ENCODE results near the gene TNFAIP8L2.

The TNFAIP8L2 gene

DNA sequence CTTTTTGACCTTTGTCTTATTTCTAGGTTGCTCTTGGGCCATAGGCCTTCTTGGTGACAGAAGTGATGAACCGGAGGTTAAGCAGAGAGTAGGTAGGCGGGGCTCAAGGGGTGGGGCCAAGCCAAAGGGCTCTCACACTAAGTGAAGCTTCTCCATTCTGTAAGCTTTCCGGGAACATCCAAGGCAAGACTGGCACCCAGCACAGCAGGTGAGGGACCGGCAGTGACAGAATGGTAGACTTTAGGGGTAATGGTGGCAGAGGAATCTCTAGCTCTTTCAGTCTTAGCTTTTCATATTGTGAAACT, at the start of gene TNFAIP8L2:
Gene TNFAIP8L2 (plus strand): TSS at position 135 of the 305 bp plus-strand sequence. CDS start 2,049 bp downstream, outside the sequence.
- no peak for DNase-seq

DNA sequence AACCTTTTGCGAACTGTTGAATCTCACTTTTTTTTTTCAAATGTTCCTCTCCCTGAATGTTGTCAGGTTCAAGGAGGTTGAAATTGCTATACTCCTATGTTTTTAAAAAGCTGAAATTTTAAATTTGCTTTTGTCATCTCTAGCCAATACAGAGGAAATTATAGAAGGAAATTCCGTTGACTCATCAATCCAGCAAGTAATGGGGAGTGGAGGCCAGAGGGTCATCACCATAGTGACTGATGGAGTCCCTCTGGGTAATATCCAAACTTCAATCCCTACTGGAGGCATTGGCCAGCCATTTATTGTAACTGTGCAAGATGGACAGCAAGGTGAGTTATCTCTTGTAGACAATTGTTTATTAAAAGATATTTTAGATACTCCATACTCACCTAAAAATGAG, 49.6 kb upstream of the TNFAIP8L2 start:
- DNase-seq = no peak

DNA sequence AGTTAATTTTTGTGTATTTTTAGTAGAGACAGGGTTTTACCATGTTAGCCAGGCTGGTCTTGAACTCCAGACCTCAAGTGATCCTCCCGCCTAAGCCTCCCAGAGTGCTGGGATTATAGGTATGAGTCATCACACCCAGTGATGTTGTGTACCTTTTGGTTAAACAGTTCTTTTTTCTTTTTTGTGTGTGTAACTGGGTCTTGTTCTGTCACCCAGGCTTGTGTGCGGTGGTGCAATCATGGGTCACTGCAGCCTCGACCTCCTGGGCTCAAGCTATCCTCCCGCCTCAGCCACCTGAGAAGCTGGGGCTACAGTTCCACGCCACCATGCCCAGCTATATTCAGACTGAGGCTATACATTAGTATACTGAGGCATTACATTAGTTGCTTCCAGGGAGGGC, 48.1 kb upstream of the TNFAIP8L2 start:
- no peak for DNase-seq

DNA sequence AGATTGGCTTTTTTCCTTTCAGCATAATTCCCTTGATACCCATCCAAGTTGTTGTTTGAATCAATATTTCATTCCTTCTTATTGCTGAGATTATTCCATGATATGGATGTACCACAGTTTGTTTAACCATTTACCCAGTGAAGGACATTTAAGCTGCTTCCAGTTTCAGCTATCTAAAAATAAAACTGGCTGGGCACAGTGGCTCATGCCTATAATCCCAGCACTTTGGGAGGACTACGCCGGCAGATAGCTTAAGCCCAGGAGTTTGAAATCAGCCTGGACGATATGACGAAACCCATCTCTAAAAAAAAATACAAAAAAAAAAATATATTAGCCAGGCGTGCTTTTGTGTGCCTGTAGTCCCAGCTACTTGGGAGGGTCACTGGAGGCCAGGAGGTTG, 42.6 kb upstream of the TNFAIP8L2 start:
- DNase-seq = no peak

DNA sequence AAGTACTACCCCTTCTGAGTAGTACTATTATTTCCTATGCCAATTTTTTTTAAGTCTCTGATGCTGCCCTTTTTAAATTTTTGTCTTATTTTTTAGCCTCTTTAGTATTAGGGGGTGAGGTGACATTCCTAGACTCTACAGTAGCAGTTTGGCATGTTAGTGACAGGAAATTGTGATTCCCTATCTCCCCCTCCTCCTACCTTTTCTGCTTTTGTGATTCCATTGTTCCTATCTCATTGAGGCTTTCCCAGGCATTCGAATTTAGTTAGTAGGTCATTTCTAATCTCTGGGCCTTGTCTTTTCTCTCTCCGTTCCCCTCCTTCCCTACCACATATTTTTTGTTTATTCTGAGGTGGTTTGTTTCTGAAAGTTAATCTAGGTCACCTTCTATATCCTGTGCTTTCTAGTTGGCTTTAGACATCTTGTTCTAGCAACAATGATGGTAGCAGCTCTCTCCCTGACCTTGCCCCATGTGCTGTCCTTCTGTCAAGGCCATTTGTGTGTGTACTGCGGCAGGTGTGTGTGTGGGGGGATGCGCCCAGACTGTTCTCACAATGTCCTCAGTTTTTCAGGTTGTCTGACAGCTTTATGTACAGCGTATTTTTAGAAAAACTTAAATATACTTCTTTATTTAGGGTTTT, 31.6 kb upstream of the TNFAIP8L2 start:
- DNase-seq = no peak

DNA sequence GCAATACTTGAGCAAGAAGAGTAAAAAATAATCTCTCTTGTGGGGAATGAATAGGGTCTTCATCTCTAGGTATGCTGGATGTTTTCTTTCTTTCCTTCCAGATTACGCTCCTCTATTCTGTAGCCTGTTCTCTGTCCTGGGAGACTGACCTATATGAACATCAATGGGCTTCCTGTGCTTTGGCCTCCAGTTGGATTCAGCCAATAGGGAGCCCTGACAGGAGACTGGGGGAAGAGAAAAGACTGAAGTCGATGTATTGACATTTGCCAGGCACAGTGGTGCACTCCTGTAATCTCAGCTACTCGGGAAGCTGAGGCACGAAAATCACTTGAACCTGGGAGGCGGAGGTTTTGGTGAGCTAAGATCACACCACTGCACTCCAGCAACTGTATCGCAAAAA, 27.6 kb upstream of the TNFAIP8L2 start:
- DNase-seq = no peak

DNA sequence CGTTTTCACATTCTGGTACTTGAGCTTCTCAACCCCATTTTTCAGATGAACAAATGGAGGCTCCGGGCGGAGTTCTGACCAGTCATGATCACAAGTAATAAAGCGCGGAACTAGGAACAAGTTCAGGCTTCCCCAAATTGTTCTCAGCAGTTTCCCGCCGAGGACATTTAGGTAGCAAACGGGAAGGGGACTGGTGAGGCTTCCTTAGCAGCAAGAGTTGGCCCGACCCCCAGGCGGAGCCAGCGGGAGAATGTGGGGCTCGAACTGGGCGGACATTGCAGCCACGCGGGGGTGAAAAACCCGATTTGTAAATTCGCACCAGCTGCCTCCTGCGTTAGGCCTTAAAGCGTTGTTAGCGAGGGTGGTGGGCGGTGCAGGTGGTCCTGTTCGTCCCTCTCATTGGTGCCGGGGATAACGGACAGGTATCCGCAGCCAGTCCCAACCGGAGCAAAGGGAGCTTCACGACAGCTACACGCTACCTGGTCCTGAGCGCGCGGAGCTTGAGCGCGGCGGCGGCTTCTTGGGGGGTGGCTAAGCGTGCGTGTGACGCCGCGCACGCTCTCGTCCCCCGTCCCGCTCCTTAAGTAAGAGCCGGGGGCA, 25.4 kb upstream of the TNFAIP8L2 start:
- DNase-seq = no peak

DNA sequence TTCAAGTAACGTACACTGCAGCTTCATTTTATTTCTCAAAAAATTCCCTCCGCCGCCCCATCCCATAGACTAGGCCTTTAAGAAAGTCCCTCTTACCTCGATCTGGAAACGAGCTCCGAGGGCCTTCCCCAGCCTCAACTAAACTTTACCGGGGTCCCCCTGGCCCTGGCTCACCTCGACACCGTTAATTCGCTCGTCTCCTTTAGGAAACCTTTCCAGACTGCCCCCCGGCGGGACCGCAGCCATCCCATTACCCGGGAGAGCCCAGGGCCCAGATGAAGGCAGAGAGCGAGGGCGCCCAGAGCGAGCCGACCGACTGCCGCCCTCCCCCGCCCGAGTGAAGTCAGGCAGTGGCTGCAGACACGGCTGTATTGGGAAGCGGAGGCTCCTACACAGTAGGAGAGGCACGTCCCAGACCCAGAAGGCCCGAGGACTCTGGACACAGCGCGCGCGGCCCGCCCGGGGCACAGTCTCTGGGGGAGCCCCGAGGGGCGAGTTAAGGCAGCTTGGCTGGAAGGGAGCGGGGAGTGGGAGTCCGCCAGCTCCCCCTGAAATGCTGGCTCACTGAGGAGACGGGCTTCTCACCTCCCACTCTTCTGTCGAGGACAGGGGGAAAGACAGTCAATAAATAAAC, 24.6 kb upstream of the TNFAIP8L2 start:
- no peak for DNase-seq

DNA sequence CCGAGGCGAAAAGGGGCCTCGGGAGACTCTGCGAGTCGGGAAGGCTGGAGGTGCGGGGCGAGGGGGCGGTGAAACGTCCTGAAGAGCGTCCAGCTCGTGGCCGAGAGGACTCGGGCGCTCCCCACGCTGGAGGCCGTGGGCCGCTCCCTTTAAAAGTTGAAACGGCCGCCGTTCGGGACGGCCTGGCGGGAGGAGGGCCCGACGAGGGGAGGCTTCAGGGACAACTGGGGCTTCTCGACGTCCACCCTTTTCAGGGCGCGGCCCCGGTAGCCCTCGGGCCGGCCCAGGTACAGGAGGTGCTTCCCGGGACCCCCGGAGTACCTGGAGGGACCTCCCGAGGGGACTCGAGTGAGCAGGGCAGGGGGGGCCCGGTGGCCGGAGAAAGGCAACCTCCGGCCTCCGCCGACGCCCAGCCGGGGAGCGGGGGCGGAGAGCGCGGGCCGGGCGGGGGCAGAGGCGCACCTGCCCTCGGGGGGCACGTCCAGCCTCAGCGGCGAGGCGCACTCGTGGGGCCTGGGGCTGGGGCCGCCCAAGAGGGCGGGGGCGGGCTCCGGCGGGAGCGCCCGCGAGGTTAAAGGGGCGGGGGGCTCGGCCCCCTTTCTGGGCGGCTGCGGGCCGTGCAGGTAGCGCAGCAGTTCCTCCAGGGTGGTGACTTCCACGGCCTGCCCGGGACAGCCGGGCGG, 24.0 kb upstream of the TNFAIP8L2 start:
- DNase-seq = no peak

DNA sequence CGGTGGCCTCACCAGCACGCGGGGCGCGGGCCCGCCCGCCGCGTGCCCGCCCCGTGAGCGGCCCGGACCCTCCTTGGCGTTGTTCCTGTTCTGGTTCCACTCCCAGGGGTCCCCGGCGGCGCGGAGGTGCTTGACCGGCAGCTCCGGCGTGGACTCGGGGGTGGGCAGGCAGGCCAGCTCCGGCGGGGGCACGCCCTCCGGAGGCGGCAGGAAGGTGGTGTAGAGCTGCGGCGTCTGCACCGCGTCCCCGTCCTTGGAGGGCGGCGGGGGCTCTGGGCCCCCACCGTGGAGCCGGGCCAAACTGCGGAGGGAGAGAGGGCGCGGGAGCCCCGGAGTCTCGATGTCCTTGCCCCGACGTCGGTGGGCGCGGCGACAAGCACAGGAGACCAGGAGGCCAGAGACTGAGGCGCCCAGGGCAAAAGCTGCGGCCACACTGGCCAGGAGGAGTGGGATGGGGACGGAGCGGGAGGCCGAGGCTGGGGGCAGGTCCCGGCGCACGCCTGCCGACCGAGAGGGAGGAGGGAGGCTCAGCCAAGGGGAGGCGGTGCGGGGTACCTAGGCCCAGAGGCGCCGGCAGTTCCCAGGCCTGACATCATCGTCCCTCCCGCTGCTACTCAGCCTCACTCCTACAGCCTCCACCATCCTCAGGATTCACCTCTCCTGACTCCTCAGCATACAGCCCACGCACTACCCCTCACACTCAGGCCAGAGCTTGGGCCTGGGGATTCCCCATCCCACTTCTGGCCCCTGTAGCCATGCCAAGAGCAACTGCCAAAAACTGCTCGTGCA, 23.2 kb upstream of the TNFAIP8L2 start:
- no peak for DNase-seq

DNA sequence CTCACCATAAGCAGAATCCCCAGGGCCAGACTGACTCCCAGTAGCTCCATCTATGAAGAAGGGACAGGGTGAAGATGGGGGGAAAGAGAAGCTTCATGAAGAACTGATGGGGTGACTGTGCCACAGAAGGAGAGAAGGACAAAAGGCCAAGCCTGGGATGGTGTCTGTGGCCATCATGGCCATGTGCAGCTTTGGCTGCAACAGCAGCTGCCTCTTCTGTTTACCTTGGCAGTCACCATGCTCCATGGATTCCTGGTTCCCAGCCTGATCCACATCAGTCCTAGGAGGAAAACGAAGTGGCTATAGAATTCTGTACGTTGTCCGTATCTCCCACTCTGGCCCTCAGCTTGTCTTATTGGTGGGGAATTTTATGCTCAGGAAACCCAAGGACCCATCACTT, 22.1 kb upstream of the TNFAIP8L2 start:
- no peak for DNase-seq

DNA sequence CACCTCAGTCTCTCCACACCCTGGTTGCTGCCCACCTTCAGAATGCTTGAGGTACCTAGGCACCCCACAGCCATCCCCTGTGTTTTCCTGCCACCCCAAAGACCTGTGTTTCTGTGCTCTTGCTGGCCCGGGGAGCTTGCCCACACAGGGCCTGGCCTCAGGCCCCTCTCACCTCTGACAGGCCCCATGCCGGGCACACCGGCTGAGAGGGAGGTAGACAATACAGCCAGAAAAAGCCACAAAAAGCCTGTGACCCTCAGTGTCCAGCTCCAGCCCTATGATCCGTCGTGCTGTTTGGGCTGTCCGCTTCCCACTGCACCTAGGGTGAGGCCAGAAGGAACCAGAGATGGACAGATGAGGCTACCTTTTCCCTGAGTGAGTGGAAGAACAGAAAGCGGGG, 21.5 kb upstream of the TNFAIP8L2 start:
- DNase-seq = no peak

DNA sequence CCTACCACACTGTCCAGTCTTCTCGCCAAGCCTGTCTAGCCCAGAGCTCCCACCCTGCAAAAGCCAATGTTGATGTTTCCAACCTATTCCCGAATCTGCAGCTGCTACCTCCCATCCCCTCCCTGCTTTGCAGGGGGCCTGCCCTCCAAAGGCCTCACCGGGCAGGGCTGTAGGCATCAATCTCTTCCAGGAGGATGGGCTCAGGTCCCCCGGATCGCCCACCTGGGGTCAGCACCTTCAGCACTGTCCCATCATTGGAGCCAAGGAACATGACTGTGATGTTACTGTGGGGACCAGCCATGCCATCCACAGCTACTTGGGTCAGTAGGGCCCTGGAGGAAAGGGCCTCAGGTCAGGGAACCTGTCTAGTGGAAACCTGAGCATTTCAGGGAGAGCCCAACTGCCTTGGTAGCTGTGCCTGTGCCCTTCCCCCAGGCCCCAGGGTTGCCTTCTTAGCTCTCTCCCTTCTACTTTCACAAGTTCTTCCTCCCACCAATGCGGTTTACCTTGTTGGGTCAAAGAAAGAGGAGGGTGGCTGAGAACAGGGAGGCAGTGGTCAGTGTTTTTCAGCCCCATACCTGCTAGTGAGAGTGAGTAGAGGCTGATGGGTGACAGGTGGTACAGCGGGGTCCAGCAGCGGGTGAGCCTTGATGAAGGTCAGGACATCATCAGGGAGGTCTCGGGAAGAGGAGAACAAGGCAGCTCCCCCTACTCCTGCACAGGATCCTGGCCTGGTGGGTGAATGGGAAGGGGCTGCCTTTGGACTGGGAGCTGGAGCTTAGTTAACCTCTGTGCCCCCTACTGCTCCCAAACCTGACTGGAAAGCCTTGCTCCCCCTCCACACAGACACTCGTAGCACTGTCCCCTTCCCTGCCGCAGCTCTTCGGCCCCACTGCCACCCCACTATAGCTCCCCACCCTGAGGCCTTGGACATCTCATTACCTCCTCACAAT, 20.7 kb upstream of the TNFAIP8L2 start:
- DNase-seq = no peak

DNA sequence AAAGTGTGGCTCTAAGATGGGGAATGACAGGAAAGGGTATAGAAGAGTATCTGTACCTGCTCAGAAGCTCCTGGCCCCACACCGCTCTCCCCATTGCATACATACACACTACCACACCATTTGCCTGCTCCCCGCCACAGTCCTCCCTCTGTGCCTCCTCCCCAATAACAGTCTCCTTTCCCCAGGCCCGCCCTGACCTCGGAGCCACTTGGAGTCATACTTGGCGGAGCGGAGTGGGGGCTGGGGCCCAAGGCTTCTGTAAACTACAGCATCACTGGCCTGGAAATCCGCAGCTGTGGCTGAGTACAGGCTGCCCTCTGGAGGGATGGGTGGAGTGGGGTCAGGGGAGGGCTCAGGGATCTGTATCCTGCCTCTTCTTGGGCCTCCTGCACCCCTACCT, 18.7 kb upstream of the TNFAIP8L2 start:
- DNase-seq = no peak

DNA sequence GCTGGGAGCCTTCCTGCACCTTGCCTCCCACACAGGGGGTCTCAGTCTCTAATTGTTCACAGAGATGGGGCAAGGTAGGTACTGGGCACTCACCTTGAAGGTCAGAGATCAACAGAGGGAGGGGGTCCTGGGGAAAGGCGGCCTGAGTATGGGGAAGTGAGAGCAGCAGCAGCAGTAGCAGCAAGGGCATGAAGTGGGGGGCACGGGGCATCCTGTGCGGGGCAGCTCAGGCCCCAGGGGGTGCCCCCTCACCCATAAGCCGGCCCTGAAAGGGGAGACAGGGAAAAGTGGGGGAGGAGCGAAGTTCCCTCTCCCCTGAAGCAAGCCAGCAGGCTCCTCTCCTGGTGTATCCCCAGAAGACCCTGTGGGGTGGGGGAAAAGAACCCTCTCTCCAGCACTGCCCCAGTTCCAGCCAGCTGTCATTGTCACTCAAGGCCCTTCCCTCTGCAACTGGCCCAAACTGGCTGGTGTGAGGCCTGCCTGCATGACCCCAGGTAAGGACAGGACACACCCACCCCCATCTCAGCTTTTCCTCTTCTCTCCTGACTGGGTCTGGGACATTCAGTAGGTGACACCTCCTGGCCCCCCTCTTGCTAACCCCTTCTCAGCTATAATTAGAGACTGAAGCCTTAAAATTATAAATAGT, 13.9 kb upstream of the TNFAIP8L2 start:
- no peak for DNase-seq

DNA sequence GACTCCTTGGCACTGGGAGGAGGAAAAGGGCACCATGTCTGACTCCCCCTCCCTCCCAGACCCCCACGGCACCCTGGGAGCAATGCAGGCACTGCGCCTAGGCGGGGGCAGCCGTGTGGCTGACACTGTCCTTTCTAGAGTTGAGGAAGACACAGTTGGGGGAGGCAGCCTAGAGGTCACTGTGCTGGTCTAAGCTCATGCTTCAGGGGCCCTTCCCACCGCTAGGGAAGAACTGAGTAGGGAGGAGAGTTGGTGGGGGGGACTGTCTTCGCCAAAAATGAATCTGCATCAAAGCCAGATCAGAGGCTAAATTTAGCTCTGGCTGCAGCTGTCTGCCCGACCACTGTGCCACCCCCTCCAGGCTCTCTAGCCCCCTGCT, 13.4 kb upstream of the TNFAIP8L2 start:
- no peak for DNase-seq

DNA sequence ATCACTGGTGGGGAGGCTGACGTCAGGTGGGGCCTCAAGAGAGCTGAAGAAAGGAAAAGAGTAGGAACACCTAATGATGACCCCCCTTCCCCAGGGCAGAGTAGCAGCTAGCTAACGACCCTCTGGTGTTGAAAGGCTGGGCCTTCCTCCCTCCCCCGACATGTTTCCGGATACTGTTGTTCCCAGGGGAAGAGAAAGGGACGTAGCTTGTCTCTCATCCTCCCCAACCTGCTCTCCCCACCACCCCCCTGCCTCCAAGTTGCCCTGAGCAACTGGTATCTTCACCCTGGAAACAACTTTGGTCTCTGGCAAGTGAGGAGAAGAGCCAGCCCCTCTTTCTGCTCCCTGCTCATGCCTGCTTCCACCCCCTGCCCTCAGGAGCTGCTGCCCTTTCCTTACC, 12.5 kb upstream of the TNFAIP8L2 start:
- no peak for DNase-seq

DNA sequence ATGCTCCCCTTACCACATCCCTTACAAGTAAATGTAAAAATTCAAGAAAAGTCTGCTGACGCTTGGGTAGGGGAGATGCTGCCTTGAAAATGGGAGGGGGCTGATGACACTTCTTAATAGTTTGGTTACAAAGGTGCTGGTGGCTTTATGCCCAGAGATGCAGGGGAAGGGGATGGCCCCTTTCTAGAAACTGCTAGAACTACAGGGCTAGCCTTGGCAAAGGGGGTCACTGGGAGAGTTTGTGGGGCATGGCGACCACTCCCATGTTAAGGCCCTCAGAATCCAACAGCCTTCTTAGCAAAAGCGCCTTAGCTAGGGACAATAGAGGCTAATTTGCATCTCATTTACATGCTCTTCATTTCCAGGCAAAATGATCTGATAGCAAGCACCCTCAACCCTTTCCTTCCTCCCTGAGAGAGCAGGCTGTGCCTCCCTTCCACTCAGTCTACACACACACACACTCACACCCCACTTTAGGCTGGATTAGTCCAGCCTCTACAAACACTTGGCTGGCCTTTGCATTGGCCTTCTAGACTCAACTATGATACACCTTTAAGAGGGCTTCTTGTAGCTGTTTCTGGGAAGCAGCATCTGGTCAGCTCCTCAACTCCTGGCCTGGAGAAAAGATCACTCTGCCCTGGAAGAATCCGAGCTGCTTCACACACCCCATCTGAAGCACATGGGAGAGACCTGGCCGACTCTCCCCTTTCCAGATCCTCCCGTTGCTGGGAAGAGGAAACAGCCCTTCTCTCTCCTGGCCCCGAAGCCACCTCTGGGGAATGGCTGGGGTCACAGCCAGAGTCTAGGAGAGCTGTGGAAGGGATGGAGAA, 11.8 kb upstream of the TNFAIP8L2 start:
- DNase-seq = no peak

DNA sequence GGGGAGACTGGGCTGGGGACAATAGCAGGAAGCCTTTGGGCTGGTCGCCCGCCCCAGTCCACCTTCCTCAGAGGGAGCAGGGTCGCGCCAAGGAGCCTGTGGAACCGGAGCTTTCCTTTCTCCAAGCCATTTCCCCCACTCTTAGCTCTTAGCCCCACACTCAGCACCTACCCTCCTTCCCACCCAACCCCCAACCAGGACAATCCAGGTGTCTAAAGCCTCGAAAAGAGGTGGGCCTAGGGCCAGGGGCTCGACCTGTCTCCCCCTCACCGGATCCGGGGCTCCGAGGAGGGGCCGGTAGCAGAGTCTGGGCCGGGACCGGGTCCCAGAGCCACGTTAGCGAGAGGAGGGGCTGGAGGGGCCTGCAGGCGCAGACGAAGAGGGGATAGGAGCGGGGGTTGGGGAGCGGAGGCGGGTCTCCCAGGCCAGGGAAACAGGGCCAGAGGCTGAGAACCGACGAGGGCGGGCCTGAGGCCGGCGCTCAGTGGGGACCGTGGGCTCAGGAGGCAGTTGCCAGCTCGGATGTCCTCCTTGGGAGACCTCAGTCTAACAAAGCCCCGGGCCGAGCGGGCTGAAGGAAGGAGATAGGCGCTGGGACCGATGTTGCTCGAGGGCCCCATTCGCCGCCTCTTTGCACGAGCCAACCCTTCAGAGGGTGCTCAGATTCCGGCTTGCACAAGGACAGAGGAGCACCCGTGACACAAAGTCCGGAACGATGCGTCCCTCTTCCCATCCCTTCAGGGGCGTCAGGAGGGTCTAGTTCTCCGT, 11.0 kb upstream of the TNFAIP8L2 start:
- no peak for DNase-seq

DNA sequence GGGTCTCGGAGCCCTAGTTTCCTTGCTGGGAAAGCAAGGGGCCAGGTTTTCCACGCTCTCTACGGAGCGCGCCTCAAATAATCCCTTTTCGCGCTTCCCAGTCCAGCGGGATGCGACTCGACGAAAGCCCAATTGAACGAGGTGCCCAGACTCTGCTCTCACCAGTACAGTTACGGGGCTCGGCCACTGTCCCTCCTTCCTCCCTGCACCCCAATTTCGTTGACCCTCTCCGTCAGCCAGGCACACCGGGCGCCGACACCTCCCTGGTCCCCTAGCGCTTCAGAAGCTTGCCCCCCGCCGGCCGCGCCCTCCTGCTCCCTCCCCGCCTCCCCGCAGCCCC, 10.4 kb upstream of the TNFAIP8L2 start:
- no peak for DNase-seq

Data from NCI-H524 treated with DMSO at 0.1 percent for 48 hours (cell line).